ENCODE measurements around the gene KCNJ11. TPM values are rescaled to one million over a fixed set of nuclear protein-coding genes. Genes with fewer than 3 reads are reported as not detected.

The KCNJ11 gene
- 8.0 and 10.6 TPM in 2 replicates for polyA plus RNA-seq
- 11.1 and 14.1 TPM in 2 replicates for polyA minus RNA-seq

GRCh38 chr11:17388609-17389210, at the start of gene KCNJ11:
KCNJ11 (minus strand) TSS chr11:17388659; CDS start chr11:17388091, 568 bp downstream.
- H3K9me2 ChIP-seq (ENCODE audit: insufficient read depth, low read length) = no peaks in the 10 kb centered on the region
- no peaks in the 10 kb centered on the region for H3K27me3 ChIP-seq (ENCODE audit: insufficient read depth, low read depth, low read length)
- no peaks in the 10 kb centered on the region for H3K36me3 ChIP-seq (ENCODE audit: insufficient read depth, low read length)
- no peaks in the 10 kb centered on the region for H3K9me3 ChIP-seq (ENCODE audit: low read length)
- no peak for TF ChIP-seq EZH2 (IDR thresholded peaks at IDR 0.05; ENCODE audit: borderline replicate concordance, insufficient read depth, low read length, poor library complexity, severe bottlenecking)
- TF ChIP-seq SMC3 (conservative IDR thresholded peaks at IDR 0.05; ENCODE audit: poor library complexity) = peak; percentile 0
- no peaks in the 10 kb centered on the region for H4K20me1 ChIP-seq (ENCODE audit: insufficient read depth)
- H3F3A ChIP-seq (ENCODE audit: insufficient read depth, low read length, poor library complexity, severe bottlenecking) = no peaks in the 10 kb centered on the region
- H3K9ac ChIP-seq (ENCODE audit: low read length) = peak within 1 kb of the TSS; percentile 69
- no peak within 1 kb of the TSS for H3K27ac ChIP-seq (ENCODE audit: low read length)
- peak within 1 kb of the TSS; percentile 59 for H3K4me2 ChIP-seq (ENCODE audit: low read length)
- H3K4me3 ChIP-seq (ENCODE audit: low read length) = peak within 1 kb of the TSS; percentile 72
- H2AFZ ChIP-seq (ENCODE audit: low read depth, low read length) = peak within 1 kb of the TSS; percentile 60
- no peaks in the 10 kb centered on the region for H3K79me2 ChIP-seq (replicated peaks; ENCODE audit: insufficient read depth, low read length)

- Histone ChIP-seq H4K20me1 (ENCODE audit: insufficient read depth) (no peaks in the 10 kb centered on the region), H2AFZ (ENCODE audit: low read depth, low read length) (no peak overlapping the region), H3K9ac (ENCODE audit: low read length) (no peak overlapping the region), H3K79me2 (replicated peaks; ENCODE audit: insufficient read depth, low read length) (no peaks in the 10 kb centered on the region), H3K27me3 (ENCODE audit: insufficient read depth, low read depth, low read length) (no peaks in the 10 kb centered on the region), H3K36me3 (ENCODE audit: insufficient read depth, low read length) (no peaks in the 10 kb centered on the region), H3K4me2 (ENCODE audit: low read length) (no peak overlapping the region), H3K4me3 (ENCODE audit: low read length) (no peak overlapping the region), H3F3A (ENCODE audit: insufficient read depth, low read length, poor library complexity, severe bottlenecking) (no peaks in the 10 kb centered on the region), H3K9me3 (ENCODE audit: low read length) (no peaks in the 10 kb centered on the region), H3K9me2 (ENCODE audit: insufficient read depth, low read length) (no peaks in the 10 kb centered on the region), H3K27ac (ENCODE audit: low read length) (no peak overlapping the region)
- TF ChIP-seq SMC3 (conservative IDR thresholded peaks at IDR 0.05; ENCODE audit: poor library complexity) (no peak), EP300 (conservative IDR thresholded peaks at IDR 0.05; ENCODE audit: poor library complexity, severe bottlenecking) (no peak), REST (IDR thresholded peaks at IDR 0.05; ENCODE audit: borderline replicate concordance) (no peak), POLR2AphosphoS5 (IDR thresholded peaks at IDR 0.05) (no peak), RAD21 (conservative IDR thresholded peaks at IDR 0.05) (no peak), MXI1 (conservative IDR thresholded peaks at IDR 0.05; ENCODE audit: poor library complexity, severe bottlenecking) (no peak), CTCF (IDR thresholded peaks at IDR 0.05; ENCODE audit: poor library complexity, severe bottlenecking) (no peak)
Measured at GRCh38 chr11:17437366-17437765, 48.9 kb upstream of the KCNJ11 start.

All from neural cell (in vitro differentiated cells).